ENCODE measurements around the gene PAFAH1B2. TPM values are rescaled to one million over a fixed set of nuclear protein-coding genes. Genes with fewer than 3 reads are reported as not detected.
A peak's percentile ranks its signal among the peaks of the same experiment; 100 is the strongest.

Gene PAFAH1B2
- total and polyA plus RNA-seq, 10 of the 15 experiments (the other 5 are each of a cell fraction or from before 2014, with no cell fraction given), result 17.6 to 64.8 (median 47.6) TPM

DNA sequence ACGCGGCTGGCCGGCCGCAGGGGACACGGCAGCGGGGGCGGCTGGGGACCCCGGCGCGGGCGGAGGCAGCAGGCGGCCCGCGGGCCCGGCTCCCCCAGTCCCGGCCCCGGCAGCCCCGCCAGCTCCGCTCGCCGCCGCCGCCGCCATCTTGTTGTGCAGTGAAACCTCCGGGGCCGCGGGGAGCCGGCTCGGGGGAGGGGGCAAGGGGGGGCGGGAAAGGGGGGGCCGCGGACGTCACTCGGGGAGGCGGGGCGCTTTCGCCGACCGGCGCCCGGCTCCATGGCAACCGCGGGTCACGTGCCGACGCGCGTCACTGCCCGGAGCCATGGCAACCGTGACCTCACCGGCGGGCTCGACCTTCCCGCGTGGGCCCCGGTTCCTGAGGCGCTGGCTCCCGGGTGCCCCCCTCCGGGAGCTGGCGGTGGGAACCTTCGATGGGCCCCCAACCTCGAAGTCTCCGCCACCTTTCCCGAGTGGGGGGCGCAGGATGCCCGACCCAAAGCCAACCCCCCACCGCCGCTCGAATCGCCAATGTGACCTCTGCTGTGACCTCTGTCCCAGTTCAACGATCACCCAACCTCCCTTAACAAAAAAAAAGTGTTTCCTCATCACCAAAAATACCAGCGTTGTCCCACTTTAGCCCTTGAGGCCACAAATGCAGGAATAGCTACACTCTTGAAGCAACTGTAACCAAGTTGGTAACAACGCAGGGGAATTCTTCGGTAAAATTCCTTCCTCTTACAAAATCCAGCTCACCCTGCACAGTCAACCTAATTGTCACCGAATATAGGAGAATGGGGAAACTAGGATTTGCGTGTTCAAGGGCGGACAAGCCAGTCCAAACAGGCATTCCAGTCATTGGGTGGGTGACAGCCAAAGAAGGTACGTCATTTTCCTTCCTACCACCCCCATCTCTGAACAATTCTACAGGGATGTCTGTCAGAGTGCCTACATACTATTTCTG, 45.5 kb upstream of the PAFAH1B2 start, which contains the start of gene SIK3 (continued):
- peak; percentile 80 for TF ChIP-seq RAD51 (IDR thresholded peaks at IDR 0.05)
- TF ChIP-seq ZNF384 (IDR thresholded peaks at IDR 0.05; ENCODE audit: borderline replicate concordance, low read depth, low read length), result peak; percentile 33; the same call in 1 of the 2 replicates
- no peak for TF ChIP-seq RCOR1 (conservative IDR thresholded peaks at IDR 0.05; ENCODE audit: low read depth, low read length)
- no peak for TF ChIP-seq STAT3 (IDR thresholded peaks at IDR 0.05; ENCODE audit: low read depth, low read length)
- no peak for TF ChIP-seq FOS (IDR thresholded peaks at IDR 0.05; ENCODE audit: borderline replicate concordance, extremely low read depth, insufficient read length)
- TF ChIP-seq, protein P1, sequence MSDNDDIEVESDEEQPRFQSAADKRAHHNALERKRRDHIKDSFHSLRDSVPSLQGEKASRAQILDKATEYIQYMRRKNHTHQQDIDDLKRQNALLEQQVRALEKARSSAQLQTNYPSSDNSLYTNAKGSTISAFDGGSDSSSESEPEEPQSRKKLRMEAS (IDR thresholded peaks at IDR 0.05; ENCODE audit: low read depth, low read length), result peak; percentile 84
- no peak for TF ChIP-seq CBX3 (IDR thresholded peaks at IDR 0.05; ENCODE audit: borderline replicate concordance, low read depth)
- TF ChIP-seq CBX5 (IDR thresholded peaks at IDR 0.05; ENCODE audit: low read depth), result no peak
- 0 out of 2 replicates have a peak, but pooled peaks have one; percentile 21 for TF ChIP-seq BCL11A (IDR thresholded peaks at IDR 0.05; ENCODE audit: low read depth, low read length)
- TF ChIP-seq, protein P2, sequence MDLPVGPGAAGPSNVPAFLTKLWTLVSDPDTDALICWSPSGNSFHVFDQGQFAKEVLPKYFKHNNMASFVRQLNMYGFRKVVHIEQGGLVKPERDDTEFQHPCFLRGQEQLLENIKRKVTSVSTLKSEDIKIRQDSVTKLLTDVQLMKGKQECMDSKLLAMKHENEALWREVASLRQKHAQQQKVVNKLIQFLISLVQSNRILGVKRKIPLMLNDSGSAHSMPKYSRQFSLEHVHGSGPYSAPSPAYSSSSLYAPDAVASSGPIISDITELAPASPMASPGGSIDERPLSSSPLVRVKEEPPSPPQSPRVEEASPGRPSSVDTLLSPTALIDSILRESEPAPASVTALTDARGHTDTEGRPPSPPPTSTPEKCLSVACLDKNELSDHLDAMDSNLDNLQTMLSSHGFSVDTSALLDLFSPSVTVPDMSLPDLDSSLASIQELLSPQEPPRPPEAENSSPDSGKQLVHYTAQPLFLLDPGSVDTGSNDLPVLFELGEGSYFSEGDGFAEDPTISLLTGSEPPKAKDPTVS (IDR thresholded peaks at IDR 0.05; ENCODE audit: low read depth, low read length), result no peak
- TF ChIP-seq RUNX3 (IDR thresholded peaks at IDR 0.05; ENCODE audit: low read length), result no peak
- no peak for TF ChIP-seq KLF5 (IDR thresholded peaks at IDR 0.05; ENCODE audit: partially characterized antibody)
- no peak for TF ChIP-seq ZNF207 (IDR thresholded peaks at IDR 0.05; ENCODE audit: borderline replicate concordance)
- TF ChIP-seq, protein P3, sequence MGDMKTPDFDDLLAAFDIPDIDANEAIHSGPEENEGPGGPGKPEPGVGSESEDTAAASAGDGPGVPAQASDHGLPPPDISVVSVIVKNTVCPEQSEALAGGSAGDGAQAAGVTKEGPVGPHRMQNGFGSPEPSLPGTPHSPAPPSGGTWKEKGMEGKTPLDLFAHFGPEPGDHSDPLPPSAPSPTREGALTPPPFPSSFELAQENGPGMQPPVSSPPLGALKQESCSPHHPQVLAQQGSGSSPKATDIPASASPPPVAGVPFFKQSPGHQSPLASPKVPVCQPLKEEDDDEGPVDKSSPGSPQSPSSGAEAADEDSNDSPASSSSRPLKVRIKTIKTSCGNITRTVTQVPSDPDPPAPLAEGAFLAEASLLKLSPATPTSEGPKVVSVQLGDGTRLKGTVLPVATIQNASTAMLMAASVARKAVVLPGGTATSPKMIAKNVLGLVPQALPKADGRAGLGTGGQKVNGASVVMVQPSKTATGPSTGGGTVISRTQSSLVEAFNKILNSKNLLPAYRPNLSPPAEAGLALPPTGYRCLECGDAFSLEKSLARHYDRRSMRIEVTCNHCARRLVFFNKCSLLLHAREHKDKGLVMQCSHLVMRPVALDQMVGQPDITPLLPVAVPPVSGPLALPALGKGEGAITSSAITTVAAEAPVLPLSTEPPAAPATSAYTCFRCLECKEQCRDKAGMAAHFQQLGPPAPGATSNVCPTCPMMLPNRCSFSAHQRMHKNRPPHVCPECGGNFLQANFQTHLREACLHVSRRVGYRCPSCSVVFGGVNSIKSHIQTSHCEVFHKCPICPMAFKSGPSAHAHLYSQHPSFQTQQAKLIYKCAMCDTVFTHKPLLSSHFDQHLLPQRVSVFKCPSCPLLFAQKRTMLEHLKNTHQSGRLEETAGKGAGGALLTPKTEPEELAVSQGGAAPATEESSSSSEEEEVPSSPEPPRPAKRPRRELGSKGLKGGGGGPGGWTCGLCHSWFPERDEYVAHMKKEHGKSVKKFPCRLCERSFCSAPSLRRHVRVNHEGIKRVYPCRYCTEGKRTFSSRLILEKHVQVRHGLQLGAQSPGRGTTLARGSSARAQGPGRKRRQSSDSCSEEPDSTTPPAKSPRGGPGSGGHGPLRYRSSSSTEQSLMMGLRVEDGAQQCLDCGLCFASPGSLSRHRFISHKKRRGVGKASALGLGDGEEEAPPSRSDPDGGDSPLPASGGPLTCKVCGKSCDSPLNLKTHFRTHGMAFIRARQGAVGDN (IDR thresholded peaks at IDR 0.05), result peak; percentile 70; the same call in 1 of the 2 replicates
- TF ChIP-seq NFXL1 (IDR thresholded peaks at IDR 0.05; ENCODE audit: borderline replicate concordance), result no peak
- TF ChIP-seq, protein P4, sequence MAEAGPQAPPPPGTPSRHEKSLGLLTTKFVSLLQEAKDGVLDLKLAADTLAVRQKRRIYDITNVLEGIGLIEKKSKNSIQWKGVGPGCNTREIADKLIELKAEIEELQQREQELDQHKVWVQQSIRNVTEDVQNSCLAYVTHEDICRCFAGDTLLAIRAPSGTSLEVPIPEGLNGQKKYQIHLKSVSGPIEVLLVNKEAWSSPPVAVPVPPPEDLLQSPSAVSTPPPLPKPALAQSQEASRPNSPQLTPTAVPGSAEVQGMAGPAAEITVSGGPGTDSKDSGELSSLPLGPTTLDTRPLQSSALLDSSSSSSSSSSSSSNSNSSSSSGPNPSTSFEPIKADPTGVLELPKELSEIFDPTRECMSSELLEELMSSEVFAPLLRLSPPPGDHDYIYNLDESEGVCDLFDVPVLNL (IDR thresholded peaks at IDR 0.05; ENCODE audit: low read depth, low read length), result no peak
- peak; percentile 97 for TF ChIP-seq BMI1 (IDR thresholded peaks at IDR 0.05; ENCODE audit: borderline replicate concordance)
- TF ChIP-seq BCLAF1 (IDR thresholded peaks at IDR 0.05), result no peak
- no peak for TF ChIP-seq CEBPB (IDR thresholded peaks at IDR 0.05; ENCODE audit: borderline replicate concordance in 1 of 2, low read depth in 2 of 2, low read length in 2 of 2)
